Ecto neural progenitor cell (in vitro differentiated cells): Measurements from ENCODE around the gene AMT.

Source experiments
- DNase-seq: peaks from one replicate; pipeline ENCODE4 v3.0.0-alpha.2; 2018; ENCODE audit warnings: low spot score

AMT gene

GRCh38 chr3:49422379-49423248 is at the start of gene AMT:
AMT (minus strand) TSS chr3:49422473; CDS start chr3:49422450, 23 bp downstream.
- peak; percentile 92 for DNase-seq

- no peak for DNase-seq
These were observed 48.6 kb upstream of the AMT start for GRCh38 chr3:49470714-49471420.

GRCh38 chr3:49469936-49470713 is 47.9 kb upstream of the AMT start, which contains the start of gene DAG1:
DAG1 (plus strand) TSS chr3:49470267; CDS start chr3:49510535, 40,268 bp downstream.
- peak; percentile 98 for DNase-seq

GRCh38 chr3:49469037-49469935 is 47.0 kb upstream of the AMT start:
- DNase-seq, result peak; percentile 87

GRCh38 chr3:49466085-49466484 is 43.8 kb upstream of the AMT start:
- DNase-seq, result no peak

GRCh38 chr3:49465270-49466034 is 43.2 kb upstream of the AMT start:
- DNase-seq, result peak; percentile 58

- no peak for DNase-seq
These were observed 39.9 kb upstream of the AMT start for GRCh38 chr3:49462222-49462621.

- peak; percentile 78 for DNase-seq
These were observed 39.3 kb upstream of the AMT start for GRCh38 chr3:49461443-49462171.

GRCh38 chr3:49460956-49461355 is 38.7 kb upstream of the AMT start:
- DNase-seq, result no peak

- no peak for DNase-seq
These were observed 38.1 kb upstream of the AMT start for GRCh38 chr3:49460188-49460890.

- no peak for DNase-seq
These were observed 34.2 kb upstream of the AMT start for GRCh38 chr3:49456466-49456865.

- no peak for DNase-seq
These were observed 32.8 kb upstream of the AMT start for GRCh38 chr3:49454898-49455681.

- no peak for DNase-seq
These were observed 32.2 kb upstream of the AMT start for GRCh38 chr3:49454458-49454857.

- no peak for DNase-seq
These were observed 31.3 kb upstream of the AMT start for GRCh38 chr3:49453621-49454020.

GRCh38 chr3:49445391-49445790 is 23.1 kb upstream of the AMT start:
- no peak for DNase-seq

- DNase-seq, result no peak
These were observed 12.5 kb upstream of the AMT start for GRCh38 chr3:49434731-49435130.

GRCh38 chr3:49428752-49429080 is 6.4 kb upstream of the AMT start:
- no peak for DNase-seq

GRCh38 chr3:49427586-49427985 is 5.3 kb upstream of the AMT start:
- DNase-seq, result no peak

- no peak for DNase-seq
These were observed 2.5 kb upstream of the AMT start for GRCh38 chr3:49424816-49425215.
